Stimulated activated CD8-positive, alpha-beta memory T cell treated with anti-CD3 and anti-CD28 coated beads, Interleukin-7, amount 100 ng/mL, for 4 hours (primary cell): ENCODE data around the gene AP2M1.
"Not testable (repeated sequence)": the region's sequence is repeated elsewhere in the genome, so short reads cannot be mapped to it uniquely, and the experiment has no call there.

Experiments
- DNase-seq, 2 donors: peaks; one replicate each; pipeline ENCODE4 v3.0.0-alpha.2; 2020; ENCODE audit warnings: low read depth in 2 of 2

The AP2M1 gene

DNA sequence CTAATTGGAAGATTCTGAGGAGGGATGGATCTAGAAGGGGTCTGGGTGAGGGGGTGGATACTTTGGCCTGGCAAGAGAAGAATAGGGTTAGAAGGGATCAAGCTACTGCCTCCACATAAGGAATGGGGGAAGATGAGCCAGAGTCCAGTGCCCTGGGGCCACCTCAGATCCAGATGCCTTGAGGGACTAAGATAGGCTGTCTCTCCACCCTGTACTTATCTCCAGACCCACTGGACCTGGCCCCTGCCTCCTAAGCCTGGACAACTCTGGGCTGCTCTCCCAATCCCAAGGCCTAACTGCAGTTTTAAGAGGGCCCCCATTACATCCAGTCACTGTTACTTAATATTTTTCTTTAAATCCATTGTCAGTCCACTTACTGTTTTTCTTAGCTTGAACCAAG is 17.4 kb upstream of the AP2M1 start:
- DNase-seq = no peak

GRCh38 chr3:184158404-184158803 is 16.3 kb upstream of the AP2M1 start:
- DNase-seq = no peak

DNA sequence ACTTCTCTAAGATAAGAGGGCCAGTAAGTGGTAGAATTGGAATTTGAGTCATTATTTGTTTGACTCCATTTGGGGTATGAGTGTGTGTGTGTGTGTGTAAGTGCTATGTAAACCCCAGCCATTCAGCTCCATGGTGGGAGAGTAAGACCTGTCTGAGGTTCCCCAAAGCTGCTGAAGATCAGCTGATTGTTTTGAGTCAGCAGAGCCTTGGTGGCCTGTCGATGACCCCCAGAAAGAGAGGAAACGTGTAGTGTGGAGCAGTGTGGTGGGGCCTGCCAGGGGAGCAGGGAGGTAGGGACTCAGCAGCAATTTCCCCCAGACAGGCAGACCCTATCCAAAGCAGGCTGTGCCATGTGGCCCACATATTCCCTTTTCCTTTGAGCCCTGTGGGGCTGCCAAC is 14.2 kb upstream of the AP2M1 start:
- no peak for DNase-seq

DNA sequence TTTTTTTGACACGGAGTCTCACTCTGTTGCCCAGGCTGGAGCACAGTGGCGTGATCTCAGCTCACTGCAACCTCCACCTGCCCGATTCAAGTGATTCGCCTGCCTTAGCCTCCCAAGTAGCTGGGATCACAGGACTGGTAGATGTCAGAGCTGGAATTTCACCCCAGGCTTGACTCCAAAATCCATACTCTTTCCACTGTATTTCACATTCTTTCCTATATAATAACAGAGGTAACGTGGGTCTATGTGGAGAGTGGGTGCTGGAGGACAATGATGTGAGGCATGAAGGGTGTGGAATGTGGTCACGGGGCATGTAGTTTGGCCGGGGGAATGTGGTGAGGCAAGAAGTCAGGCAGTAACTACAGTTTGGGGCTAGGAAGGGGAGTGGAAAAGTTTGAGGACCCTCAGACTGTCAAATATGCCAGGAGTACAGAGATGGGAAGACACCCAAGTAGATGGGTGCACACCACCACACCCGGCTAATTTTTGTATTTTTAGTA is 12.0 kb upstream of the AP2M1 start:
- DNase-seq = not testable (repeated sequence)

GRCh38 chr3:184164648-184165330 is 9.9 kb upstream of the AP2M1 start:
- no peak for DNase-seq

- DNase-seq = no peak
Observed at GRCh38 chr3:184165543-184165942, 9.1 kb upstream of the AP2M1 start.

- DNase-seq = no peak
Observed at GRCh38 chr3:184166671-184167070, 8.0 kb upstream of the AP2M1 start.

- DNase-seq = no peak
Observed at GRCh38 chr3:184167786-184168185, 6.9 kb upstream of the AP2M1 start.

DNA sequence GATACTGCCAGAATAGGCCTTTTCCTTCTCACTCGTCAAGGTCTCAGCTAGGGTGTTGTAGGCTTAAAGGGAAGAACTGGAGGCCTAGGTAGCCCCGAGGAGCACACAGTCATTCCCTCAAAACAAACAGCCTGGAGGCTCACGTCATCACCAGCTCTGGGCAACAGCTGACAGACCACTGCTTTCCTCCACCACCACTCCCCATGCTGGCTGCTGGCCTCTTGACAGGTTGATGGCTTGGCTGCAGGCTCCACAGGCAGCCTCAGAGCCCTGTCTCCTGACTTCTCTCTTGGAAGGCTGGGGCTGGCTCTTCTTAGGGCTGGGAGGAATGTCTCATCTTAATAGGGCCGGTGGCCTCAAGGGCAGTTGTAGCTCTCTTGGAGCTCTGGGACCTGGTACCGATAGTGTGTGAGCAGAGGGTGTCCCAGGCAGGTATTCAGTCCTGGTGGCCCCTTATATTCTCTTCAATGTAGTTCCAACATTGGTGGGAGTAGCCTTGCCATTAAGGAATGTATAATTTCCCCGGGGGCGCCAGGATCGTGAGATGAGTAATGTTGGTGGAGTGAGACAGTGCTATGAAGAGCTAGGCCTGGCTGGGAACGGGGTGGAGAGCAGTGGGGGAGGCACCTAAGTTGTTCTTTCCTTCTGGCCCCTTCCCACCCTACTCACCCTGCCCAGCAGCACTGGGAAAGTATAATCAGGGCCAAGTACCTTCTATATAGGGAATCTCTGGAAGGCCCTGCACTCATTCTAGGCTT is 6.1 kb upstream of the AP2M1 start:
- DNase-seq = no peak

- DNase-seq = no peak
Observed at GRCh38 chr3:184169896-184170875, 4.5 kb upstream of the AP2M1 start.

GRCh38 chr3:184171562-184171961 is 3.1 kb upstream of the AP2M1 start:
- DNase-seq = no peak

DNA sequence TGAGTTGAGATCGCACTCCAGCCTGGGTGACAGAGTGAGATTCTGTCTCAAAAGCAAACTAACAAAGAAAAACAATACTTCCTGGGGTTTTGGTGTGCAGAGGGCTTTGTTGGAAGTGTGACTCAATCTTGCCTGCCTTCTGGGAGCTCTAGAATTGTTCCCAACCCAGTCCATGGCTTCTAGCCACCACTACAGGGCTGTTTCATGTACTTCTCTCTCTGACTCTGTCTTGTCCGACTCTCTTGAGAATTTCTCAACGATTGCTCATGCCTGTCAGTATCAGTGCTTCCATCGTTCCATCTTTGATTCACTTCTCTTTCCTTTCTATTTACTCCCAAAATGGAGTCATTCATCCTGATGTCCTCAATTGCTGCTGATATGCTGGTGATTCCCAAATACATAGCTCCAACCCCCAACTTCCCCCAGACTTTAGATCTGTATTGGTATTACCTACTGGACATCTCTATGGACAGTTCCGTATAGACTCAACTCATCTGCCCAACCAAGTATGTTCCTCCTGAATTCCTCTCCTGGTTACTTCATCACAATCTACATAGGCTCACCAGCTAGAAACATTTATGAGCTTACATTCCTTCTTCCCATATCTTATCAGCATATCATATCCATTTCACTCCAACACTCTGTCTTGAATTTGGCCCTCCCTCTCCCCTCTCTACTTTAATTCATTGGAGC is 1.8 kb upstream of the AP2M1 start:
- DNase-seq = no peak

- no peak for DNase-seq
Observed at GRCh38 chr3:184173374-184173722, 1.3 kb upstream of the AP2M1 start.

- no peak for DNase-seq
Observed at GRCh38 chr3:184174284-184174645, 390 bp upstream of the AP2M1 start.

GRCh38 chr3:184175506-184175905 is 851 bp downstream of the AP2M1 start:
- no peak for DNase-seq

- DNase-seq = no peak
Observed at GRCh38 chr3:184175981-184176376, 1.3 kb downstream of the AP2M1 start.

- DNase-seq = no peak
Observed at GRCh38 chr3:184176377-184177330, 2.0 kb downstream of the AP2M1 start.

DNA sequence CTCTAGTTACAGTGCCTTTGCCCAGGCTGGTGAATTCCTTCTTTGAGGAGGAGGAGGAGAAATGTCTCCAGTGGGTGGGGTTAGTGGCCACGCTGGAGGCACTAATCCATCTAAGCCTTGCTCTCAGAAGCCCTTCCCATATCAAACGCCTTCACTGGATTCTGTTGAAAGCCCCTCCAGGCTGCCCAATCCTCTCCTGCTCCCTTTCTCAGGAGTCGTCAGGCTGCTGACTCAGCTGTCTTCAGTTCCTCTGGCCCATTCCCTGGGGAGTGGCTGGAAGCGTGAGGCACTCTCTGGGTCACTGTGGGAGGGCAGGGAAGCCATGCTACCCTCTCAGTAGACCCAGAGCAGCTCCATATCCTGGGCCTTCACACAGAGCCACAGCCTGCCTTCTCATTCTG is 2.7 kb downstream of the AP2M1 start:
- no peak for DNase-seq

DNA sequence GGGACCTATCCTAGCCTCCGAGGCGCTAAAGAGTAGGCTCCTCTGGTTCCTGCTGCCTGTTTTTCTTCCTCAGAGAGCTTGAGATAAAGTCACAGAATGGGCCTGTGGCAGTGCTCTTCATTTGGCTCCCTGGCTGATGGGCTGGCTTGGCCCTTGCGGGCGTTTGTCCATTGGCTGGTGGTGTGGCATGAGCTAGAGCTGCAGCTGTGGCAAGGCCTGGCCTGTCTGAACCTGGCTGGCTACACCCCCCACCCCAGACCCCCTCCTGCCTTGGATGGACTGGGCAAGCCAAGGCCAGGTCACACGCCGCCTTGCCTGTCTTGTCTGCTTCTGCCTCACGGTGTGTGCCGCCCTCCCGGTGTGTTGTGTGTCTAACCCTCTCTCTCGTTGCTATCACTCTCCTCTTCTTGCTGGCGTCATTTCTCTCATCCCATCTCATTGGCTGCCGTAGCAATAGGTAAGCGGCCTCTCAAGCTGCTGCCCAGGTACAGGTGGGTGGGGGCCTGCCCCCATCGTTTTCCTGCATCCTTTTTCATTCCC is 3.2 kb downstream of the AP2M1 start:
- no peak for DNase-seq

- DNase-seq = no peak
Observed at GRCh38 chr3:184178521-184179138, 4.0 kb downstream of the AP2M1 start.
